Adrenal gland (tissue), 12 donors: ENCODE results near the gene LMNTD2. TPM values are rescaled to one million over a fixed set of nuclear protein-coding genes. Genes with fewer than 3 reads are reported as not detected.
A peak's percentile ranks its signal among the peaks of the same experiment; 100 is the strongest.

ENCODE experiments used
- DNase-seq, 7 donors: peaks; one replicate each; pipeline ENCODE4 v3.0.0-alpha.2; 2019 to 2020
- H3K27ac ChIP-seq, 5 donors: fragments of 200-600 bp; sonication (generic) in 4 of 5; 1 replicate in 3 of 5; 2 replicates in 2 of 5; pipeline versions ENCODE4 v1.5.1 to v1.8.0; 2016 to 2020; ENCODE audit warnings: mild to moderate bottlenecking in 1 of 5
- H3K27me3 ChIP-seq: fragments of 200-600 bp; 2 replicates; pipeline ENCODE4 v1.8.0; 2021
- H3K36me3 ChIP-seq, 2 donors: fragments of 200-600 bp; replicated peaks in 1 of 2; 1 replicate in 1 of 2; 2 replicates in 1 of 2; pipeline versions ENCODE4 v1.5.1 to v1.8.0; 2018 to 2022
- H3K4me1 ChIP-seq, 2 donors: fragments of 200-600 bp; replicated peaks in 1 of 2; 1 replicate in 1 of 2; 2 replicates in 1 of 2; pipeline versions ENCODE4 v1.5.1 to v1.8.0; 2018 to 2021
- H3K4me3 ChIP-seq, 4 donors: fragments of 200-600 bp; sonication (generic) in 3 of 4; one replicate each; pipeline ENCODE4 v1.5.1; 2016 to 2018
- H3K9me3 ChIP-seq, 3 donors: fragments of 200-600 bp; sonication (generic) in 1 of 3; replicated peaks in 1 of 3; 1 replicate in 2 of 3; 2 replicates in 1 of 3; pipeline versions ENCODE4 v1.5.1 to v1.8.0; 2016 to 2021
- CTCF ChIP-seq, 6 experiments: fragments of 450-650 bp in 4 of 6; fragments of 200-600 bp in 2 of 6; sonication (generic) in 1 of 6; IDR thresholded peaks; 1 replicate in 5 of 6; 2 replicates in 1 of 6; pipeline versions ENCODE4 v1.5.1 to v1.8.0; 2016 to 2021; ENCODE audit warnings: antibody characterized with exemption in 6 of 6, mild to moderate bottlenecking in 2 of 6, moderate library complexity in 1 of 6
- POLR2A ChIP-seq, 2 donors: fragments of 450-650 bp; IDR thresholded peaks; one replicate each; pipeline ENCODE4 v1.6.1; 2017; ENCODE audit warnings: antibody characterized with exemption in 2 of 2, mild to moderate bottlenecking in 2 of 2, moderate library complexity in 1 of 2
- WGBS, 4 donors: extraction: QIAGEN DNeasy Blood & Tissue Kit in 2 of 4; methylation state at CpG; one replicate each; pipeline versions ENCODE4 v1.1.5 to v1.1.7; 2013 to 2017; 5-methylcytosine and 5-hydroxymethylcytosine counted together
- intact Hi-C, 2 donors: fragments of 100-400 bp; cut with DNase I; formaldehyde crosslinking; loops; one replicate each; pipeline versions ENCODE4 v1.14.1 to v1.15.0; 2022 to 2023
- polyA plus RNA-seq, 3 donors: library from polyadenylated mRNA; stranded (reverse); fragments of 200-250 nt in 2 of 3; fragments of 350-450 nt in 1 of 3; fragmentation: Illumina TruSeq in 1 of 3; extraction: RNeasy Lipid Tissue Mini Kit (QIAGEN cat#74804) in 1 of 3; gene quantifications; one replicate each; pipeline ENCODE4 v1.2.3, GENCODE V29; 2013 to 2014
- total RNA-seq, 9 donors: library from RNA; depleted of rRNA in 4 of 9; stranded (reverse); fragments of >200 nt in 4 of 9; fragments of 120-200 nt in 1 of 9; fragmentation: NEBNext Ultra II Directional in 1 of 9; extraction: Animal tissue kit (Norgen Biotek cat#: 25700) in 1 of 9; gene quantifications; one replicate each; pipeline versions ENCODE4 v1.1.0 to v1.2.4, GENCODE V29; 2013 to 2023
- donor health status: healthy with polysubstance abuse.
- donor health status: Bipolar disorder and iron deficiency.
- donor health status: DM: yes; HTN: yes; CAD: no.
- donor health status: DM: no; HTN: no; CAD: no.
- donor health status: DM: no; HTN: no; CAD: no.
- donor health status: DM: yes; HTN: yes; CAD: no.

Gene LMNTD2
- total and polyA plus RNA-seq, 12 donors: 0.20 to 21.0 (median 6.1) TPM

- DNase-seq: no peak
- 25 to 49% (median 33%) methylated on average over 2 to 6 of the region's 6 CpGs for WGBS, 4 donors
- Histone ChIP-seq H3K27ac (peak overlapping the region in 4 of 5 donors; percentile 37 to 100 (median 80)), H3K27me3 (no peaks in the 10 kb centered on the region), H3K36me3 (peaks cover 0 to 10% of the 10 kb centered on the region in 2 donors), H3K4me1 (peaks cover 39 to 51% of the 10 kb centered on the region in 2 donors), H3K4me3 (peak overlapping the region in 2 of 4 donors; percentile 84 to 97), H3K9me3 (no peaks in the 10 kb centered on the region)
- intact Hi-C loops: no loop called here
- TF ChIP-seq POLR2A (IDR thresholded peaks at IDR 0.05) (no peak), CTCF (IDR thresholded peaks at IDR 0.05) (no peak)
Observed at GRCh38 chr11:577611-577894, 17.0 kb upstream of the LMNTD2 start.

DNA sequence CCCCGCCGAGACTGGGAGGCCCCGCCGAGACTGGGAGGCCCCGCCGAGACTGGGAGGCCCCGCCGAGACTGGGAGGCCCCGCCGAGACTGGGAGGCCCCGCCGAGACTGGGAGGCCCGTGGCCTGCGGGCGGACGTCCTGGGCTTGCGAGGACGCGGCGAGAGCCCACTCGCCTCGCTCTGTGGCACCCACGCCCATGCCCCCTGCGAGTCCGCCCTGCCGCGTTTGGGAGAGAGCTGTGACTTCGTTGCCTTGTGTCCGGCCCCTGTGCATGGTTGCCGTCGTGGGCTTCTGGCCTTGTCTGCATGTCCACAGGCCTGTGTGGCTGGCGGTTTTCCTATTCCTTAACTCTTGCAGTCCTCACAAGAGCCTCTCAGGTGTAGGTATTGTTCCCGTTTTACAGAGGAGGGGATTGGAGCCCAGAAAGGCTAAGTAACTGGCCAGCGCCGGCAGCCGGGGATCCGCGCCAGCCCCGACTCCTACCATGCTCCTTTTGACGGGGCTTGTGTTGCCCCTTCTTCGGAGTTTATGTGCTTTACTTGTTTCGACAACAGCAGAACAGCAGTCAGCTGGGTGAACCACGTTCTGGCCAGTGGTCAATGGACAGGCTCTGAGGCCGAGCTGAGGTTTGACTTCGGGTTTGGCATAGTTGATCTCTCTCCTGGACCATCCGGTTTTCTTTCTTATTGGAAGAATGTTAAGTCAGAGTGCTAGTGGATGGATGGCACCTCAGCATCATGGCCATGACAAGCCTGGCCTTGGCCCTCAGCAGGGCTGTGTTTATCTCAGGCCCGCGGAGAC lies 16.5 kb upstream of the LMNTD2 start:
- intact Hi-C loops: no loop called here
- Histone ChIP-seq H3K4me1 (peaks cover 39 to 51% of the 10 kb centered on the region in 2 donors), H3K4me3 (peak overlapping the region; percentile 35 to 97 (median 66)), H3K27ac (peak overlapping the region; percentile 37 to 100 (median 70)), H3K27me3 (no peaks in the 10 kb centered on the region), H3K9me3 (no peaks in the 10 kb centered on the region), H3K36me3 (peaks cover 0 to 5% of the 10 kb centered on the region in 2 donors)
- peak in 1 of 7 donors; percentile 55 for DNase-seq
- 2 to 6% (median 3%) methylated on average over 23 to 41 of the region's 48 CpGs for WGBS, 4 donors
- TF ChIP-seq POLR2A (IDR thresholded peaks at IDR 0.05) (no peak), CTCF (IDR thresholded peaks at IDR 0.05) (no peak)

DNA sequence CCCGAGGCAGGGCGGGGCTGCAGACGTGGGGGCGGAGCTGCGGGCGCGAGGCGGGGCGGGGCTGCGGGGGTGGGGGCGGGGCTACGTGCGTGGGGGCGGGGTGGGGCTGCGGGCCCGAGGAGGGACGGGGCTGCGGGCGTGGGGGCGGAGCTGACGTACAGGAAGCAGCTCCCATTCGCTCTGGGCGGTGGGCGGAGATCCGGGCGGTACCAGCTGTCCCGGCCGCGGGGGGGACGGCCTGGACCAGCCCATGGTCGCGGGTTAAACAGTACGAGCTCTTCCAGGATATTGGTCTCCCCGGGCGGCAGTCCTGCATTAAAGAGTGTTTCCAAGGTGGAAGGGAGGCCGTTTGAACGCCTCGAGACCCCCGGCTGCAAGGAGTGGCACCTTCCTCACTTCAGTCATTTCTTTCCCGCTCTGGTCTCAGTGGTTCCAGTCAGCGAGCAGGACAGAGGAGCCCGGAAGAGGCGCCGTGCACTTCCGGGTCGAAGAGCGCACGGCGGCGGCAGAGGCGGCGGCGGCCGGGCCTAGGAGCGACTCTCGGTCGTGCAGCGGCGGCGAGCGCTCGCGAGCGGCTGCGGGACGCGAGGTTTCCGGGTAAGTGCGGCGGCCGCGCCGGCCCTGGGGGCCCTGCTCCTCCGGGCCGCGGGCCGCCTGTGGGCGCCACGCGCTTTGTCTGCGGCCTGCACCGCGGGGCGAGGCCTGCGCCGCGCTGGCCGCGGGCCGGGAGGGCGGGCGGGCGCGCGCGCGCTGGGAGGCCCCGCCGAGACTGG lies 15.6 kb upstream of the LMNTD2 start, which contains the start of gene PHRF1:
Gene PHRF1 (plus strand): TSS at position 475 of the 773 bp plus-strand sequence. CDS start 5,043 bp downstream, outside the sequence.
- intact Hi-C loops: no loop called here
- Histone ChIP-seq H3K4me1 (peaks cover 39 to 47% of the 10 kb centered on the region in 2 donors), H3K36me3 (no peaks in the 10 kb centered on the region), H3K27me3 (no peaks in the 10 kb centered on the region), H3K27ac (peak within 1 kb of the TSS; percentile 76 to 100 (median 92)), H3K4me3 (peak within 1 kb of the TSS; percentile 49 to 97 (median 78)), H3K9me3 (no peaks in the 10 kb centered on the region)
- 0 to 1% (median 0%) methylated on average over 2 to 95 of the region's 99 CpGs for WGBS, 4 donors
- TF ChIP-seq CTCF (IDR thresholded peaks at IDR 0.05) (peak in 1 of 6 experiments; percentile 13), POLR2A (IDR thresholded peaks at IDR 0.05) (peak; percentile 73 to 84)
- DNase-seq: peak; percentile 96 to 98 (median 98)

DNA sequence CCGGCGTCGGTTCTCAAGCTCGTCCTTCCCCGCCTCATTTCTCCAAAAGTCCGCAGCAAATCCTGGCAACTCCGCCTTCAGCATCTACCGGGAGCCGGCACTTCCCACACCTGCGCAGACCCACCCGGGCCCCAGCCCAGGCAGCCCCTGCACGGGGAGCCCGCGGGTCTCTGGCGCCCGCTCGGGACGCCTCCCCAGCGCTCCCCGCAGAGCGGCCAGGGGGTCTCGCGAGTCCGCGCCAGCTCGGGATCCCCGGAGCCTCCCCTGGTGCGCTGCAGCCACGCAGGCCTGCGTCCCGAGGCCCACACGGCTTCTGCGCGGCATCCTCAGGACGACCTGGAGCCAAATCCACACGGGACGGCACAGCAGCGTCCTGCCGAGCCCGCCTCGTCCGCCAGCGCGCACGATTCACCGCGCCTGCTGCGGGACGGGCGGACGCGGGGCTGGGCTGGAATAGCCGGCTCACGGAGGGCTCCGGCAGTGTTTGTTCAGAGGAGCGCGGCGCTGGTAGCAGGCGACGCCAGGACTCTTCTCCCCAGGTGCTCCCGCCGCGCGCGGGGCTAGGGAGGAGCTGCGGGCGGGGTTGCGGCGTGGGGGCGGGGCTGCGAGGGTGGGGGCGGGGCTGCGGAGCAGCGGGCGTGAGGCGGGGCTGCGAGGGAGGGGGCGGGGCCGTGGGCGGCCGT lies 14.9 kb upstream of the LMNTD2 start:
- H3K36me3 ChIP-seq: no peaks in the 10 kb centered on the region
- 2 to 42% (median 10%) methylated on average over 8 to 80 of the region's 81 CpGs for WGBS, 4 donors
- H3K9me3 ChIP-seq: no peaks in the 10 kb centered on the region
- TF ChIP-seq CTCF (IDR thresholded peaks at IDR 0.05) (peak in 1 of 6 experiments; percentile 15), POLR2A (IDR thresholded peaks at IDR 0.05) (peak in 1 of 2 donors; percentile 33)
- peak in 3 of 7 donors; percentile 47 to 77 (median 69) for DNase-seq
- no peaks in the 10 kb centered on the region for H3K27me3 ChIP-seq
- intact Hi-C loops: no loop called here
- H3K4me1 ChIP-seq: peaks cover 36 to 40% of the 10 kb centered on the region in 2 donors
- H3K4me3 ChIP-seq: peak overlapping the region; percentile 18 to 97 (median 44)
- H3K27ac ChIP-seq: peak overlapping the region in 2 of 5 donors; percentile 41 to 67
